Measurements from ENCODE around the gene ARHGEF9. TPM values are rescaled to one million over a fixed set of nuclear protein-coding genes. Genes with fewer than 3 reads are reported as not detected.
A peak's percentile ranks its signal among the peaks of the same experiment; 100 is the strongest.

ARHGEF9 gene
- total RNA-seq, 1 donor from 2014 or later, result 10.3 TPM

- Histone ChIP-seq H3K4me1 (peaks cover 4% of the 10 kb centered on the region), H3K9me3 (no peaks in the 10 kb centered on the region), H3K27me3 (no peaks in the 10 kb centered on the region), H3K27ac (no peak overlapping the region), H3K4me3 (no peak overlapping the region), H3K36me3 (no peaks in the 10 kb centered on the region)
- DNase-seq (ENCODE audit: extremely low spot score in 2 of 2), result no peak
- intact Hi-C loops (cut with DNase I), result no loop called here
- TF ChIP-seq POLR2A (IDR thresholded peaks at IDR 0.05) (no peak), CTCF (IDR thresholded peaks at IDR 0.05) (no peak)
Observed at GRCh38 chrX:63758011-63758410, 27.0 kb downstream of the ARHGEF9 start.

- Histone ChIP-seq H3K4me3 (no peak overlapping the region), H3K27ac (peak overlapping the region; percentile 88), H3K27me3 (no peaks in the 10 kb centered on the region), H3K4me1 (peaks cover 13% of the 10 kb centered on the region), H3K36me3 (no peaks in the 10 kb centered on the region), H3K9me3 (no peaks in the 10 kb centered on the region)
- intact Hi-C loops (cut with DNase I), result no loop called here
- DNase-seq (ENCODE audit: extremely low spot score in 2 of 2), result no peak
- TF ChIP-seq POLR2AphosphoS5 (IDR thresholded peaks at IDR 0.05; ENCODE audit: insufficient read depth in 1 of 2, low read depth in 1 of 2), result no peak
- no peak for TF ChIP-seq POLR2A (IDR thresholded peaks at IDR 0.05)
- TF ChIP-seq CTCF (IDR thresholded peaks at IDR 0.05), result no peak
Observed at GRCh38 chrX:63755892-63756291, 29.1 kb downstream of the ARHGEF9 start.

GRCh38 chrX:63754860-63755579, 30.0 kb downstream of the ARHGEF9 start:
- TF ChIP-seq POLR2A (IDR thresholded peaks at IDR 0.05), result peak in 1 of 2 donors; percentile 14
- TF ChIP-seq CTCF (IDR thresholded peaks at IDR 0.05), result no peak
- peak; percentile 74 to 88 for TF ChIP-seq POLR2AphosphoS5 (IDR thresholded peaks at IDR 0.05; ENCODE audit: insufficient read depth in 1 of 2, low read depth in 1 of 2)
- DNase-seq (ENCODE audit: extremely low spot score in 2 of 2), result peak in 1 of 2 donors; percentile 96
- no peaks in the 10 kb centered on the region for H3K9me3 ChIP-seq
- H3K4me3 ChIP-seq, result peak overlapping the region; percentile 49 to 60
- peak overlapping the region; percentile 88 for H3K27ac ChIP-seq
- no peaks in the 10 kb centered on the region for H3K27me3 ChIP-seq
- no peaks in the 10 kb centered on the region for H3K36me3 ChIP-seq
- intact Hi-C loops (cut with DNase I), result no loop called here
- peaks cover 13% of the 10 kb centered on the region for H3K4me1 ChIP-seq

- DNase-seq (ENCODE audit: extremely low spot score in 2 of 2), result no peak
- peak overlapping the region; percentile 88 for H3K27ac ChIP-seq
- peak overlapping the region; percentile 49 to 60 for H3K4me3 ChIP-seq
- H3K9me3 ChIP-seq, result no peaks in the 10 kb centered on the region
- TF ChIP-seq POLR2AphosphoS5 (IDR thresholded peaks at IDR 0.05; ENCODE audit: insufficient read depth in 1 of 2, low read depth in 1 of 2) (no peak), CTCF (IDR thresholded peaks at IDR 0.05) (no peak), POLR2A (IDR thresholded peaks at IDR 0.05) (no peak)
- H3K4me1 ChIP-seq, result peaks cover 13% of the 10 kb centered on the region
- no peaks in the 10 kb centered on the region for H3K27me3 ChIP-seq
- H3K36me3 ChIP-seq, result no peaks in the 10 kb centered on the region
- intact Hi-C loops (cut with DNase I), result no loop called here
Observed at GRCh38 chrX:63754136-63754859, 30.7 kb downstream of the ARHGEF9 start.

- TF ChIP-seq POLR2AphosphoS5 (IDR thresholded peaks at IDR 0.05; ENCODE audit: insufficient read depth in 1 of 2, low read depth in 1 of 2) (no peak), CTCF (IDR thresholded peaks at IDR 0.05) (no peak), POLR2A (IDR thresholded peaks at IDR 0.05) (no peak)
- peaks cover 19% of the 10 kb centered on the region for H3K4me1 ChIP-seq
- no peak overlapping the region for H3K4me3 ChIP-seq
- no peak overlapping the region for H3K27ac ChIP-seq
- H3K9me3 ChIP-seq, result no peaks in the 10 kb centered on the region
- intact Hi-C loops (cut with DNase I), result no loop called here
- H3K36me3 ChIP-seq, result no peaks in the 10 kb centered on the region
- no peaks in the 10 kb centered on the region for H3K27me3 ChIP-seq
- DNase-seq (ENCODE audit: extremely low spot score in 2 of 2), result no peak
Observed at GRCh38 chrX:63751481-63751880, 33.5 kb downstream of the ARHGEF9 start.

All from vagina (tissue), 2 donors.